GM13977 (cell line): Measurements from ENCODE around the gene NTHL1.

Experiments used
- DNase-seq: peaks from one replicate; pipeline ENCODE4 v3.0.0; 2012; ENCODE audit warnings: low spot score
- CTCF ChIP-seq: IDR thresholded peaks from 2 replicates; pipeline ENCODE4 v1.5.1; 2012; ENCODE audit warnings: mild to moderate bottlenecking, control low read depth; ENCODE audit not compliant: insufficient read depth; ENCODE audit errors: extremely low read depth, missing control alignments
- in situ Hi-C: fragments of 300-500 bp; cut with MboI; formaldehyde crosslinking; loops from one replicate; pipeline ENCODE4 v1.12.0; 2022; ENCODE audit warnings: low sequenced_read_pairs, low pct_unique_long_range_greater_than_20kb, mixed read lengths, inconsistent platforms; ENCODE audit not compliant: unreplicated experiment

Gene NTHL1

GRCh38 chr16:2087748-2088631 is 40.4 kb upstream of the NTHL1 start:
- in situ Hi-C loops = no loop called here
- TF ChIP-seq CTCF = no peak
- DNase-seq = no peak

GRCh38 chr16:2086812-2087747 is 39.4 kb upstream of the NTHL1 start:
- no peak for TF ChIP-seq CTCF
- DNase-seq = no peak
- in situ Hi-C loops = no loop called here

GRCh38 chr16:2086106-2086742 is 38.6 kb upstream of the NTHL1 start:
- TF ChIP-seq CTCF = no peak
- no peak for DNase-seq
- in situ Hi-C loops = no loop called here

- no peak for DNase-seq
- TF ChIP-seq CTCF = no peak
- in situ Hi-C loops = no loop called here
Observed at GRCh38 chr16:2085669-2086068, 38.0 kb upstream of the NTHL1 start.

GRCh38 chr16:2084895-2085625 is 37.4 kb upstream of the NTHL1 start:
- TF ChIP-seq CTCF = no peak
- no peak for DNase-seq
- in situ Hi-C loops = no loop called here
